ENCODE measurements around the gene RNF220.

- no peak for TF ChIP-seq CTCF (conservative IDR thresholded peaks at IDR 0.05; ENCODE audit: low read length)
- no peak for TF ChIP-seq EZH2phosphoT487 (IDR thresholded peaks at IDR 0.05; ENCODE audit: borderline replicate concordance)
Measured at GRCh38 chr1:44420535-44420934, 15.5 kb downstream of the RNF220 start.
